Raji (cell line): Measurements from ENCODE around the gene CCDC136.

Experiments used
- POLR2A ChIP-seq: IDR thresholded peaks from 2 replicates; pipeline ENCODE4 v1.6.1; 2011; ENCODE audit warnings: low read depth, low read length, control low read depth; ENCODE audit not compliant: insufficient read depth

Gene CCDC136

GRCh38 chr7:128812514-128813168, 20.9 kb downstream of the CCDC136 start:
- TF ChIP-seq POLR2A: no peak

GRCh38 chr7:128814499-128814898, 22.7 kb downstream of the CCDC136 start:
- no peak for TF ChIP-seq POLR2A

- no peak for TF ChIP-seq POLR2A
Measured at GRCh38 chr7:128815289-128815942, 23.6 kb downstream of the CCDC136 start.

GRCh38 chr7:128818694-128819093, 26.9 kb downstream of the CCDC136 start:
- TF ChIP-seq POLR2A: no peak

GRCh38 chr7:128821724-128822123, 30.0 kb downstream of the CCDC136 start:
- no peak for TF ChIP-seq POLR2A

GRCh38 chr7:128826512-128826911, 34.7 kb downstream of the CCDC136 start:
- TF ChIP-seq POLR2A: no peak

- no peak for TF ChIP-seq POLR2A
Measured at GRCh38 chr7:128826916-128827247, 35.1 kb downstream of the CCDC136 start.

GRCh38 chr7:128827248-128827958, 35.6 kb downstream of the CCDC136 start:
- no peak for TF ChIP-seq POLR2A

- TF ChIP-seq POLR2A: no peak
Measured at GRCh38 chr7:128827971-128828711, 36.4 kb downstream of the CCDC136 start.

- TF ChIP-seq POLR2A: no peak
Measured at GRCh38 chr7:128829391-128830166, 37.8 kb downstream of the CCDC136 start.

GRCh38 chr7:128830231-128831177, 38.7 kb downstream of the CCDC136 start, which contains the start of gene FLNC:
Gene FLNC, plus strand, starts transcription at chr7:128830406. Its CDS starts 232 bp downstream, at chr7:128830638.
- no peak for TF ChIP-seq POLR2A

- TF ChIP-seq POLR2A: no peak
Measured at GRCh38 chr7:128831178-128831993, 39.6 kb downstream of the CCDC136 start.
